CD14-positive monocyte (primary cell): ENCODE data around the gene CAMTA1. TPM values are rescaled to one million over a fixed set of nuclear protein-coding genes. Genes with fewer than 3 reads are reported as not detected.

Experiments used
- DNase-seq, 3 donors: peaks; one replicate each; pipeline ENCODE4 v3.0.0-alpha.2; 2011 to 2022
- H2AFZ ChIP-seq: 2 replicates; pipeline ENCODE4 v1.6.0; 2012; ENCODE audit warnings: mild to moderate bottlenecking, low read depth, low read length, inconsistent platforms; ENCODE audit not compliant: insufficient read depth, poor library complexity, severe bottlenecking
- H3K27ac ChIP-seq, 2 donors: 1 replicate in 1 of 2; 2 replicates in 1 of 2; pipeline ENCODE4 v1.5.1; 2012 to 2013; ENCODE audit warnings: low read length in 2 of 2, control low read depth in 1 of 2, inconsistent platforms in 1 of 2, low read depth in 1 of 2, mild to moderate bottlenecking in 1 of 2
- H3K27me3 ChIP-seq, 2 donors: one replicate each; pipeline versions ENCODE4 v1.6.0 to v1.6.1; 2011 to 2013; ENCODE audit warnings: low read length in 2 of 2; ENCODE audit not compliant: control insufficient read depth in 2 of 2, insufficient read depth in 2 of 2
- H3K36me3 ChIP-seq, 2 donors: replicated peaks in 1 of 2; 1 replicate in 1 of 2; 2 replicates in 1 of 2; pipeline versions ENCODE4 v1.5.1 to v1.6.1; 2012 to 2013; ENCODE audit warnings: low read length in 2 of 2, control low read depth in 1 of 2, inconsistent platforms in 1 of 2, mild to moderate bottlenecking in 1 of 2; ENCODE audit not compliant: insufficient read depth in 2 of 2, control insufficient read depth in 1 of 2
- H3K4me1 ChIP-seq, 2 donors: 1 replicate in 1 of 2; 2 replicates in 1 of 2; pipeline versions ENCODE4 v1.5.1 to v1.6.1; 2012 to 2013; ENCODE audit warnings: low read length in 2 of 2, control low read depth in 1 of 2, inconsistent platforms in 1 of 2, mild to moderate bottlenecking in 1 of 2, moderate library complexity in 1 of 2; ENCODE audit not compliant: insufficient read depth in 2 of 2, control insufficient read depth in 1 of 2
- H3K4me2 ChIP-seq: replicated peaks from 2 replicates; pipeline ENCODE3; 2012; ENCODE audit warnings: low read length, moderate library complexity, mild to moderate bottlenecking; ENCODE audit not compliant: poor library complexity, severe bottlenecking; ENCODE audit errors: extremely low read depth
- H3K4me3 ChIP-seq, 3 experiments: fragments of 200-600 bp in 1 of 3; sonication (generic) in 1 of 3; replicated peaks in 1 of 3; 1 replicate in 2 of 3; 2 replicates in 1 of 3; pipeline ENCODE4 v1.5.1; 2011 to 2013; ENCODE audit warnings: low read length in 3 of 3, mild to moderate bottlenecking in 3 of 3, control low read depth in 2 of 3, low read depth in 2 of 3, inconsistent platforms in 1 of 3, moderate library complexity in 1 of 3
- H3K79me2 ChIP-seq: 2 replicates; pipeline ENCODE4 v1.6.0; 2012; ENCODE audit warnings: mild to moderate bottlenecking, control low read depth, inconsistent platforms, low read length, moderate library complexity; ENCODE audit not compliant: insufficient read depth
- H3K9ac ChIP-seq: 2 replicates; pipeline ENCODE4 v1.6.0; 2017; ENCODE audit warnings: low read length, mild to moderate bottlenecking; ENCODE audit not compliant: insufficient read depth, poor library complexity, severe bottlenecking
- H3K9me3 ChIP-seq, 2 donors: replicated peaks in 1 of 2; 1 replicate in 1 of 2; 2 replicates in 1 of 2; pipeline versions ENCODE4 v1.5.1 to v1.6.1; 2012 to 2013; ENCODE audit warnings: low read length in 2 of 2, control low read depth in 1 of 2; ENCODE audit not compliant: control insufficient read depth in 1 of 2, insufficient read depth in 1 of 2
- H4K20me1 ChIP-seq: 2 replicates; pipeline ENCODE4 v1.6.0; 2012; ENCODE audit warnings: mild to moderate bottlenecking, low read length, control low read depth, moderate library complexity; ENCODE audit not compliant: insufficient read depth
- H3K27ac Mint-ChIP-seq, 7 donors: one replicate each; pipeline ENCODE4 v1.8.0; 2020; ENCODE audit warnings: mild to moderate bottlenecking in 7 of 7, mixed read lengths in 7 of 7, moderate library complexity in 6 of 7, inconsistent platforms in 2 of 7
- H3K27me3 Mint-ChIP-seq, 3 donors: one replicate each; pipeline ENCODE4 v1.8.0; 2021 to 2022; ENCODE audit warnings: low read depth in 3 of 3, mild to moderate bottlenecking in 3 of 3, mixed read lengths in 3 of 3, moderate library complexity in 3 of 3, inconsistent platforms in 1 of 3
- H3K36me3 Mint-ChIP-seq, 2 donors: one replicate each; pipeline ENCODE4 v1.8.0; 2020; ENCODE audit warnings: mixed read lengths in 2 of 2, inconsistent platforms in 1 of 2, mild to moderate bottlenecking in 1 of 2
- H3K4me1 Mint-ChIP-seq: one replicate; pipeline ENCODE4 v1.8.0; 2020; ENCODE audit warnings: mild to moderate bottlenecking, mixed read lengths
- H3K4me3 Mint-ChIP-seq, 2 donors: one replicate each; pipeline ENCODE4 v1.8.0; 2020; ENCODE audit warnings: mild to moderate bottlenecking in 2 of 2, mixed read lengths in 2 of 2, moderate library complexity in 1 of 2
- H3K9me3 Mint-ChIP-seq, 7 donors: one replicate each; pipeline ENCODE4 v1.8.0; 2020 to 2022; ENCODE audit warnings: mixed read lengths in 7 of 7, mild to moderate bottlenecking in 6 of 7, moderate library complexity in 6 of 7, inconsistent platforms in 2 of 7
- CTCF ChIP-seq: fragments of 200-600 bp; IDR thresholded peaks from one replicate; pipeline ENCODE4 v1.8.0; 2022; ENCODE audit warnings: antibody characterized with exemption, mild to moderate bottlenecking
- WGBS: methylation state at CpG from one replicate; pipeline ENCODE4 v1.1.5; 2013; ENCODE audit warnings: missing lambda C conversion rate; ENCODE audit not compliant: insufficient coverage; 5-methylcytosine and 5-hydroxymethylcytosine counted together
- intact Hi-C, 2 donors: fragments of 100-400 bp; cut with micrococcal nuclease; formaldehyde crosslinking; loops; one replicate each; pipeline versions ENCODE4 v1.15.0 to v1.15.1; 2023
- polyA plus RNA-seq, 3 donors: library from polyadenylated mRNA; depleted of rRNA in 1 of 3; unstranded in 2 of 3; stranded (reverse) in 1 of 3; fragments of 300-500 nt in 2 of 3; fragments of >200 nt in 1 of 3; fragmentation: Illumina TruSeq in 2 of 3; gene quantifications; 1 replicate in 2 of 3; 2 replicates in 1 of 3; pipeline ENCODE4 v1.2.3, GENCODE V29; 2012 to 2021

CAMTA1 gene
- polyA plus RNA-seq, 3 donors, result 52.0 to 89.6 (median 78.3) TPM

- Histone ChIP-seq H3K9ac (no peak overlapping the region), H3K4me2 (no peak overlapping the region), H3K36me3 (no peaks in the 10 kb centered on the region), H2AFZ (no peak overlapping the region), H3K4me3 (no peak overlapping the region), H3K4me1 (no peaks in the 10 kb centered on the region), H3K27ac (no peak overlapping the region), H3K79me2 (no peaks in the 10 kb centered on the region), H4K20me1 (no peaks in the 10 kb centered on the region), H3K27me3 (no peaks in the 10 kb centered on the region), H3K9me3 (no peaks in the 10 kb centered on the region)
- no peak overlapping the region for H3K27ac Mint-ChIP-seq
- TF ChIP-seq CTCF, result no peak
- intact Hi-C loops, result no loop called here
- H3K4me1 Mint-ChIP-seq, result no peaks in the 10 kb centered on the region
- no peaks in the 10 kb centered on the region for H3K36me3 Mint-ChIP-seq
- WGBS, result 100% methylated on average over 1 of the region's 1 CpG
- H3K9me3 Mint-ChIP-seq, result peaks cover 1 to 15% (median 11%) of the 10 kb centered on the region in 7 donors
- H3K27me3 Mint-ChIP-seq, result peaks cover 1 to 4% (median 2%) of the 10 kb centered on the region in 3 donors
- no peak for DNase-seq
- no peak overlapping the region for H3K4me3 Mint-ChIP-seq
Measured at GRCh38 chr1:7395251-7395650, 610.0 kb downstream of the CAMTA1 start.

GRCh38 chr1:7398982-7399381, 613.7 kb downstream of the CAMTA1 start:
- Mint-ChIP-seq H3K27me3 (peaks cover 0 to 6% (median 6%) of the 10 kb centered on the region in 3 donors), H3K27ac (no peak overlapping the region), H3K36me3 (no peaks in the 10 kb centered on the region), H3K4me1 (no peaks in the 10 kb centered on the region), H3K4me3 (no peak overlapping the region), H3K9me3 (peaks cover 1 to 15% (median 12%) of the 10 kb centered on the region in 7 donors)
- Histone ChIP-seq H3K9ac (no peak overlapping the region), H3K4me1 (no peaks in the 10 kb centered on the region), H3K9me3 (no peaks in the 10 kb centered on the region), H3K27ac (no peak overlapping the region), H3K36me3 (no peaks in the 10 kb centered on the region), H3K27me3 (no peaks in the 10 kb centered on the region), H4K20me1 (no peaks in the 10 kb centered on the region), H3K79me2 (no peaks in the 10 kb centered on the region), H2AFZ (no peak overlapping the region), H3K4me3 (no peak overlapping the region), H3K4me2 (no peak overlapping the region)
- intact Hi-C loops, result no loop called here
- no peak for DNase-seq
- no peak for TF ChIP-seq CTCF
- no CpG with 5 or more reads among the region's 1 CpG for WGBS
